Measurements from ENCODE around the gene IFT172. TPM values are rescaled to one million over a fixed set of nuclear protein-coding genes. Genes with fewer than 3 reads are reported as not detected.

The IFT172 gene
- total and polyA plus RNA-seq, 2 donors (not counting 3 experiments of a cell fraction or from before 2014, with no cell fraction given) = 29.4 to 34.1 TPM

- Histone ChIP-seq H3K9me1 (replicated peaks; ENCODE audit: control insufficient read depth, extremely low read depth, insufficient read depth, low read length) (no peaks in the 10 kb centered on the region), H3K27me3 (ENCODE audit: control insufficient read depth in 2 of 2, insufficient read depth in 2 of 2, low read length in 2 of 2) (no peaks in the 10 kb centered on the region), H4K20me1 (replicated peaks; ENCODE audit: control insufficient read depth, extremely low read depth, insufficient read depth, low read length) (no peaks in the 10 kb centered on the region), H3K9me3 (replicated peaks; ENCODE audit: control insufficient read depth, insufficient read depth, low read length) (no peaks in the 10 kb centered on the region), H3K4me3 (replicated peaks in 1 of 3; ENCODE audit: insufficient read depth in 1 of 3, low read depth in 1 of 3, low read length in 3 of 3) (no peak overlapping the region), H3K27ac (ENCODE audit: insufficient read depth, low read depth, low read length) (no peak overlapping the region), H3K4me2 (ENCODE audit: insufficient read depth, low read length) (no peak overlapping the region), H3K4me1 (ENCODE audit: control insufficient read depth, extremely low read depth, insufficient read depth, low read length) (no peaks in the 10 kb centered on the region), H2AFZ (ENCODE audit: low read depth, low read length) (no peak overlapping the region), H3K79me2 (ENCODE audit: control insufficient read depth, insufficient read depth, low read length) (no peaks in the 10 kb centered on the region), H3K36me3 (ENCODE audit: control insufficient read depth in 2 of 2, extremely low read depth in 1 of 2, insufficient read depth in 2 of 2, low read length in 2 of 2) (peaks cover 7 to 16% of the 10 kb centered on the region in 2 experiments), H3K9ac (replicated peaks; ENCODE audit: extremely low read depth, insufficient read depth, low read length) (no peak overlapping the region)
- ChIA-PET CTCF (no interaction called here), POLR2A (no interaction called here)
- FAIRE-seq (no peak), DNase-seq (ENCODE audit: low read depth, low spot score) (no peak)
- TF ChIP-seq EZH2 (IDR thresholded peaks at IDR 0.05; ENCODE audit: borderline replicate concordance, low read depth, low read length, severe bottlenecking) (no peak), JUN (IDR thresholded peaks at IDR 0.05; ENCODE audit: borderline replicate concordance, insufficient read depth, insufficient read length, low read depth) (no peak), GATA2 (IDR thresholded peaks at IDR 0.05; ENCODE audit: insufficient read depth, insufficient read length, low read depth, low read length) (no peak), MYC (IDR thresholded peaks at IDR 0.05; ENCODE audit: low read depth, low read length) (no peak), FOS (IDR thresholded peaks at IDR 0.05; ENCODE audit: borderline replicate concordance, insufficient read depth, low read length) (no peak), POLR2AphosphoS5 (IDR thresholded peaks at IDR 0.05; ENCODE audit: insufficient read depth, low read depth, low read length) (no peak), MAX (IDR thresholded peaks at IDR 0.05; ENCODE audit: insufficient read depth, insufficient read length) (no peak), POLR2A (IDR thresholded peaks at IDR 0.05; ENCODE audit: low read depth, low read length) (no peak), CTCF (IDR thresholded peaks at IDR 0.05; ENCODE audit: extremely low read depth in 1 of 2, insufficient read depth in 1 of 2, low read depth in 1 of 2, low read length in 2 of 2) (no peak)
- no TSS peak for BruUV-seq (replicated peaks)
- intact Hi-C loops (cut with micrococcal nuclease) (no loop called here), dilution Hi-C loops (cut with MboI; ENCODE audit: extremely low pct_ligation_motif_present, low sequenced_read_pairs) (loop anchor here (25.0 kb wide), 1 partner anchor 136 kb away; the partner anchor contains the start of gene ZNF512)
Measured at GRCh38 chr2:27451095-27451494, 38.4 kb downstream of the IFT172 start.
